K562 (cell line): ENCODE measurements around the gene ILK. TPM values are rescaled to one million over a fixed set of nuclear protein-coding genes. Genes with fewer than 3 reads are reported as not detected.
A peak's percentile ranks its signal among the peaks of the same experiment; 100 is the strongest.

ENCODE experiments used
- ARID2 ChIP-seq: fragments of 450-650 bp; IDR thresholded peaks from 2 replicates; pipeline ENCODE4 v1.6.1; 2017; ENCODE audit warnings: antibody characterized with exemption, mild to moderate bottlenecking
- CBFA2T2 ChIP-seq: fragments of 450-650 bp; conservative IDR thresholded peaks from 2 replicates; pipeline ENCODE4 v1.6.1; 2017; ENCODE audit warnings: mild to moderate bottlenecking
- CHCHD3 ChIP-seq: fragments of 250-450 bp; sonication (Bioruptor Pico); IDR thresholded peaks from 2 replicates; pipeline ENCODE4 v2.1.2; 2022; ENCODE audit warnings: mild to moderate bottlenecking
- DMBX1 ChIP-seq: fragments of 250-450 bp; sonication (Bioruptor Pico); IDR thresholded peaks from 2 replicates; pipeline ENCODE4 v1.8.0; 2022; ENCODE audit warnings: inconsistent platforms, mild to moderate bottlenecking, moderate library complexity, borderline replicate concordance
- EP400 ChIP-seq: fragments of 450-650 bp; IDR thresholded peaks from 2 replicates; pipeline ENCODE4 v1.6.1; 2017; ENCODE audit warnings: antibody characterized with exemption, mild to moderate bottlenecking, moderate library complexity
- FOSL1 ChIP-seq: fragments of 200-800 bp; sonication (Bioruptor generic); conservative IDR thresholded peaks from 2 replicates; pipeline ENCODE4 v1.6.1; 2016; ENCODE audit warnings: missing genetic modification characterization, missing compliant biosample characterization
- GABPB1 ChIP-seq: sonication (generic); formaldehyde crosslinking; IDR thresholded peaks from 2 replicates; pipeline ENCODE4 v1.8.0; 2022; ENCODE audit warnings: mild to moderate bottlenecking, missing genetic modification reagents
- GTF2A2 ChIP-seq: IDR thresholded peaks from 2 replicates; pipeline ENCODE4 v1.6.1; 2016; ENCODE audit warnings: mild to moderate bottlenecking, missing genetic modification characterization, missing compliant biosample characterization
- IRF1 ChIP-seq: sonication (generic); formaldehyde crosslinking; IDR thresholded peaks from 2 replicates; pipeline ENCODE4 v1.8.0; 2022; ENCODE audit warnings: missing genetic modification reagents, mild to moderate bottlenecking, borderline replicate concordance
- KAT2B ChIP-seq: IDR thresholded peaks from one replicate; pipeline ENCODE4 v1.6.1; 2012; ENCODE audit warnings: low read depth, mild to moderate bottlenecking, control low read depth, inconsistent platforms, low read length, moderate library complexity
- KLF6 ChIP-seq: fragments of 250-450 bp; sonication (Bioruptor Pico); IDR thresholded peaks from 2 replicates; pipeline ENCODE4 v1.4.0; 2020; ENCODE audit warnings: mild to moderate bottlenecking, moderate library complexity, borderline replicate concordance
- POLR2AphosphoS2 ChIP-seq: IDR thresholded peaks from 2 replicates; pipeline ENCODE4 v1.6.1; 2012; ENCODE audit warnings: low read length, improper control_type of control experiment
- SMARCE1 ChIP-seq: fragments of 450-650 bp; IDR thresholded peaks from 2 replicates; pipeline ENCODE4 v1.7.1; 2016; ENCODE audit warnings: mild to moderate bottlenecking
- XRCC5 ChIP-seq: fragments of 200-400 bp; formaldehyde crosslinking; IDR thresholded peaks from 2 replicates; pipeline ENCODE4 v1.6.1; 2017; ENCODE audit warnings: low read depth, mild to moderate bottlenecking, low read length
- ZBTB1 ChIP-seq: sonication (generic); formaldehyde crosslinking; IDR thresholded peaks from 2 replicates; pipeline ENCODE4 v1.8.1; 2023; ENCODE audit warnings: missing genetic modification reagents, low read depth, mild to moderate bottlenecking, borderline replicate concordance
- ZBTB43 ChIP-seq: sonication (generic); formaldehyde crosslinking; IDR thresholded peaks from 2 replicates; pipeline ENCODE4 v1.8.0; 2023; ENCODE audit warnings: mild to moderate bottlenecking, missing genetic modification reagents
- ZBTB9 ChIP-seq: fragments of 450-650 bp; formaldehyde crosslinking; IDR thresholded peaks from 2 replicates; pipeline ENCODE4 v1.4.0; 2020; ENCODE audit warnings: mild to moderate bottlenecking, moderate library complexity
- ZFX ChIP-seq: sonication (generic); formaldehyde crosslinking; IDR thresholded peaks from 2 replicates; pipeline ENCODE4 v1.8.0; 2022; ENCODE audit warnings: mild to moderate bottlenecking, missing genetic modification reagents, moderate library complexity
- ZNF140 ChIP-seq: fragments of 250-450 bp; sonication (Bioruptor Pico); IDR thresholded peaks from 2 replicates; pipeline ENCODE4 v1.8.0; 2021; ENCODE audit warnings: moderate library complexity, mild to moderate bottlenecking, inconsistent platforms
- ZNF395 ChIP-seq: fragments of 200-800 bp; sonication (Bioruptor generic); IDR thresholded peaks from 2 replicates; pipeline ENCODE4 v1.6.1; 2017; ENCODE audit warnings: missing genetic modification characterization, missing compliant biosample characterization
- ZNF583 ChIP-seq: fragments of 250-450 bp; sonication (Bioruptor Pico); IDR thresholded peaks from 2 replicates; pipeline ENCODE4 v1.4.0; 2020
- ZNF589 ChIP-seq: fragments of 200-800 bp; sonication (Bioruptor generic); IDR thresholded peaks from 2 replicates; pipeline ENCODE4 v1.6.1; 2016; ENCODE audit warnings: low read depth, missing genetic modification characterization, missing compliant biosample characterization
- ZNF778 ChIP-seq: fragments of 450-650 bp; formaldehyde crosslinking; IDR thresholded peaks from 2 replicates; pipeline ENCODE4 v1.4.0; 2020; ENCODE audit warnings: mild to moderate bottlenecking, moderate library complexity
- ZZZ3 ChIP-seq: fragments of 450-650 bp; IDR thresholded peaks from 2 replicates; pipeline ENCODE4 v1.6.1; 2016; ENCODE audit warnings: antibody characterized with exemption, mild to moderate bottlenecking, moderate library complexity
- polyA plus RNA-seq, 8 experiments: library from polyadenylated mRNA; depleted of rRNA in 4 of 8; stranded (reverse) in 5 of 8; unstranded in 3 of 8; fragments of >200 nt; fragmentation: Nextera tagmentation in 2 of 8; fragmentation: Illumina TruSeq in 1 of 8; extraction: Ambion mirVana in 2 of 8; extraction: Trizol in 1 of 8; gene quantifications; 2 replicates each; pipeline versions ENCODE4 v1.2.1 to v1.2.3, GENCODE V29; 2011 to 2014; ENCODE audit warnings: inconsistent platforms in 1 of 8, missing spikeins in 1 of 8
- total RNA-seq, 7 experiments: library from RNA; depleted of rRNA in 6 of 7; stranded (reverse); fragments of >200 nt in 6 of 7; fragmentation: Illumina TruSeq in 2 of 7; extraction: Trizol in 2 of 7; gene quantifications; 2 replicates each; pipeline versions ENCODE4 v1.2.1 to v1.2.3, GENCODE V29; 2011 to 2021; ENCODE audit warnings: low replicate concordance in 1 of 7

The ILK gene
- total and polyA plus RNA-seq, 9 of the 15 experiments (the other 6 are each of a cell fraction or from before 2014, with no cell fraction given) = 43.3 to 95.9 (median 58.9) TPM

- peak; percentile 82 for TF ChIP-seq ZNF395 (CRISPR knock-in tag)
- peak; percentile 56; the same call in 1 of the 2 replicates for TF ChIP-seq ZBTB9 (CRISPR knock-in tag)
- peak; percentile 28; the same call in 1 of the 2 replicates for TF ChIP-seq CBFA2T2
- no peak for TF ChIP-seq ZBTB1 (CRISPR knock-in tag)
- peak; percentile 36; the same call in 1 of the 2 replicates for TF ChIP-seq DMBX1 (CRISPR knock-in tag)
- TF ChIP-seq EP400 = peak; percentile 57; the same call in 1 of the 2 replicates
- no peak for TF ChIP-seq ZNF778 (CRISPR knock-in tag)
- no peak for TF ChIP-seq KAT2B
- peak; percentile 27; the same call in 1 of the 2 replicates for TF ChIP-seq POLR2AphosphoS2
- TF ChIP-seq ZNF140 (CRISPR knock-in tag) = no peak
- peak; percentile 75 for TF ChIP-seq ZFX
- peak; percentile 77; the same call in 1 of the 2 replicates for TF ChIP-seq GABPB1 (CRISPR knock-in tag)
- no peak for TF ChIP-seq GTF2A2 (tag)
- peak; percentile 68 for TF ChIP-seq FOSL1 (tag)
- no peak for TF ChIP-seq IRF1
- peak; percentile 21; the same call in 1 of the 2 replicates for TF ChIP-seq XRCC5
- TF ChIP-seq ARID2 = no peak
- TF ChIP-seq ZNF589 (CRISPR knock-in tag) = peak; percentile 77; the same call in 1 of the 2 replicates
- 0 out of 2 replicates have a peak, but pooled peaks have one; percentile 36 for TF ChIP-seq ZNF583 (CRISPR knock-in tag)
- TF ChIP-seq ZZZ3 = no peak
- TF ChIP-seq ZBTB43 (CRISPR knock-in tag) = no peak
- TF ChIP-seq KLF6 (CRISPR knock-in tag) = 0 out of 2 replicates have a peak, but pooled peaks have one; percentile 38
- 0 out of 2 replicates have a peak, but pooled peaks have one; percentile 28 for TF ChIP-seq SMARCE1
- TF ChIP-seq CHCHD3 (CRISPR knock-in tag) = no peak
Observed at GRCh38 chr11:6606471-6607189, 3.1 kb downstream of the ILK start (continued).
